ENCODE data around the gene SFXN3.

SFXN3 gene

GRCh38 chr10:101018118-101018599 is 12.9 kb upstream of the SFXN3 start:
- peak overlapping the region; percentile 98 for H4K8ac ChIP-seq (ENCODE audit: low read length)
- no peak overlapping the region for H3K23ac ChIP-seq (ENCODE audit: low read length in 2 of 2)
- no peak overlapping the region for H2BK5ac ChIP-seq (ENCODE audit: low read depth, low read length, poor library complexity, severe bottlenecking)
- DNase-seq: peak; percentile 85
- no peak overlapping the region for H3K27ac ChIP-seq (ENCODE audit: low read length, poor library complexity, severe bottlenecking)
- WGBS: 42% methylated on average over 20 of the region's 20 CpGs
- H3K18ac ChIP-seq (ENCODE audit: low read depth in 1 of 2, low read length in 2 of 2): peak overlapping the region in 1 of 2 experiments; percentile 77
- peaks cover 29% of the 10 kb centered on the region for H3K4me1 ChIP-seq (ENCODE audit: control insufficient read depth, insufficient read depth, low read depth, low read length)
- peak overlapping the region; percentile 47 for H2AFZ ChIP-seq (ENCODE audit: low read depth, low read length)
- H2BK15ac ChIP-seq (ENCODE audit: low read depth, poor library complexity, severe bottlenecking): no peak overlapping the region
- peaks cover 0 to under 1% of the 10 kb centered on the region in 2 experiments for H3K36me3 ChIP-seq (ENCODE audit: control insufficient read depth in 1 of 2, insufficient read depth in 2 of 2, low read depth in 1 of 2, low read length in 2 of 2)
- H3K14ac ChIP-seq (ENCODE audit: low read length in 2 of 2): no peak overlapping the region
- no peaks in the 10 kb centered on the region for H3K27me3 ChIP-seq (ENCODE audit: control insufficient read depth in 1 of 2, insufficient read depth in 1 of 2, low read length in 2 of 2)
- peak overlapping the region in 1 of 2 experiments; percentile 35 for H3K4ac ChIP-seq (ENCODE audit: low read depth in 1 of 2, low read length in 2 of 2)
- no peak overlapping the region for H3K4me3 ChIP-seq (ENCODE audit: insufficient read depth in 1 of 2, low read depth in 1 of 2, low read length in 2 of 2)
- H3K9me3 ChIP-seq (ENCODE audit: control insufficient read depth, low read length): no peaks in the 10 kb centered on the region
- H4K91ac ChIP-seq (ENCODE audit: low read length): peak overlapping the region; percentile 57
- peak overlapping the region; percentile 3 to 8 for H2BK12ac ChIP-seq (ENCODE audit: low read length in 2 of 2)
- peak overlapping the region; percentile 29 for H2BK120ac ChIP-seq (ENCODE audit: low read depth, low read length)
- no peak overlapping the region for H2AK5ac ChIP-seq (ENCODE audit: low read length, severe bottlenecking)
- H3K4me2 ChIP-seq (ENCODE audit: low read length, poor library complexity, severe bottlenecking): no peak overlapping the region
- H3K9ac ChIP-seq (ENCODE audit: low read length): peak overlapping the region; percentile 58
- no peaks in the 10 kb centered on the region for H3K79me1 ChIP-seq (replicated peaks; ENCODE audit: low read length, poor library complexity, severe bottlenecking)

DNA sequence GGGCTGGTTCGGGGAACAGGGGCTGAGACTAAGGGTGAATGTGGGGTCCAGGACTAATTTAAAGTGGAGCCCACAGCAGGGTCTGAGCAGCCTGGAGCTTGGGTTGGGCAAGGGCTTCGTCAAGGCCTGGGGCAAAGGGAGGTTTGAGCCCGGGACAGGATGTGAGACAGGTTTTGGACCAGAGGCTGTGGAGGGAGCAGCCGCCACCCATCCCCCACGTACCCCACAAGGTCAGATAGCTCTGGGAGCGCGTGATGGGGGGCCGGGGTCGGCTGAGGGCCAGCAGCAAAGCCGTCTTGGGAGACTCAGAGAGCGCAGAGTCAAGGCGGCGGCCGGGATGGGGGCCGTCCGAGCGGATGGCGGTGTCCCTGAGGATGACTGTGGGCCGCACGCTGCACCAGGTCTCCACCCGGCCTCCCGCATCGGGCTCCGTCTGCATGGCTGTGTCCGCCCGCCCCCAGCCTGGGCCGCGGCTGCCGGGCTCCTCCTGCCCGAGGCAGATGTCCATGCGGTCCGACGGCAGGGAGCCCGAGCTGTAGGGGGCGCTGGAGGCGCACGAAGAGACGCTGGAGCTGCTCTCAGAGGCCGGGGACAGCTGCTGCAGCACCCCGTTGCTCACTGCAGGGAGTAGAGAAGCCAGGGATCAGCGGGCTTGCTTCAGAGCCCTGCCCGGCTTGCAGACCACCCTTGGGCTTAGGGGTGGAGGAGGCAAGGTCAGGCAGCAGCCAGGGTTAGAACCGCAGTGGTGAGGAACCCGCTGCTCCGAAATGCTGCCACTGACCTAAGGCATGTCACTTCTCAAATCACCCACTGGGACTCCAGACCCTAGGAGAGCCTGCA is 12.2 kb upstream of the SFXN3 start:
- Histone ChIP-seq H3K9me3 (ENCODE audit: control insufficient read depth, low read length) (no peaks in the 10 kb centered on the region), H3K4me1 (ENCODE audit: control insufficient read depth, insufficient read depth, low read depth, low read length) (peaks cover 25% of the 10 kb centered on the region), H4K8ac (ENCODE audit: low read length) (peak overlapping the region; percentile 98), H3K36me3 (ENCODE audit: control insufficient read depth in 1 of 2, insufficient read depth in 2 of 2, low read depth in 1 of 2, low read length in 2 of 2) (peaks cover 0 to 5% of the 10 kb centered on the region in 2 experiments), H3K4me2 (ENCODE audit: low read length, poor library complexity, severe bottlenecking) (peak overlapping the region; percentile 55), H3K79me1 (replicated peaks; ENCODE audit: low read length, poor library complexity, severe bottlenecking) (no peaks in the 10 kb centered on the region), H3K18ac (ENCODE audit: low read depth in 1 of 2, low read length in 2 of 2) (peak overlapping the region; percentile 55 to 77), H2AK5ac (ENCODE audit: low read length, severe bottlenecking) (no peak overlapping the region), H3K23ac (ENCODE audit: low read length in 2 of 2) (peak overlapping the region in 1 of 2 experiments; percentile 11), H3K9ac (ENCODE audit: low read length) (peak overlapping the region; percentile 58), H3K27ac (ENCODE audit: low read length, poor library complexity, severe bottlenecking) (no peak overlapping the region), H2AFZ (ENCODE audit: low read depth, low read length) (peak overlapping the region; percentile 42), H2BK12ac (ENCODE audit: low read length in 2 of 2) (peak overlapping the region; percentile 17 to 33), H3K4me3 (ENCODE audit: insufficient read depth in 1 of 2, low read depth in 1 of 2, low read length in 2 of 2) (no peak overlapping the region), H2BK120ac (ENCODE audit: low read depth, low read length) (peak overlapping the region; percentile 29), H3K4ac (ENCODE audit: low read depth in 1 of 2, low read length in 2 of 2) (no peak overlapping the region), H2BK15ac (ENCODE audit: low read depth, poor library complexity, severe bottlenecking) (peak overlapping the region; percentile 75), H2BK5ac (ENCODE audit: low read depth, low read length, poor library complexity, severe bottlenecking) (no peak overlapping the region), H3K27me3 (ENCODE audit: control insufficient read depth in 1 of 2, insufficient read depth in 1 of 2, low read length in 2 of 2) (no peaks in the 10 kb centered on the region), H4K91ac (ENCODE audit: low read length) (peak overlapping the region; percentile 82), H3K14ac (ENCODE audit: low read length in 2 of 2) (no peak overlapping the region)
- 18% methylated on average over 40 of the region's 45 CpGs for WGBS
- peak; percentile 85 for DNase-seq

DNA sequence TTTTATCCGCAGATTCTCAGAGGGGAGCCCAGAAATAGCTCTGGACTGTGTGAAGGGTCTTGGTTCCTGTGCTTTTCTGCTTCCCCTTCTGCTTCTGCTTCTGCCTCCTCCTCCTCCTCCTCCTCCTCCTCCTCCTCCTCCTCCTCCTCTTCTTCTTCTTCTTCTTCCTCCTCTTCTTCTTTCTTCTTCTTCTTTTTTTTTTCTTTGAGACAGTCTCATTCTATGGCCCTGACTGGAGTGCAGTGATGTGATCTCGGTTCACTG is 11.7 kb upstream of the SFXN3 start:
- Histone ChIP-seq H2BK15ac (ENCODE audit: low read depth, poor library complexity, severe bottlenecking) (no peak overlapping the region), H3K9me3 (ENCODE audit: control insufficient read depth, low read length) (no peaks in the 10 kb centered on the region), H3K18ac (ENCODE audit: low read depth in 1 of 2, low read length in 2 of 2) (no peak overlapping the region), H2BK5ac (ENCODE audit: low read depth, low read length, poor library complexity, severe bottlenecking) (no peak overlapping the region), H3K4me2 (ENCODE audit: low read length, poor library complexity, severe bottlenecking) (no peak overlapping the region), H3K14ac (ENCODE audit: low read length in 2 of 2) (no peak overlapping the region), H3K4me3 (ENCODE audit: insufficient read depth in 1 of 2, low read depth in 1 of 2, low read length in 2 of 2) (no peak overlapping the region), H2AFZ (ENCODE audit: low read depth, low read length) (no peak overlapping the region), H3K4me1 (ENCODE audit: control insufficient read depth, insufficient read depth, low read depth, low read length) (peaks cover 24% of the 10 kb centered on the region), H3K36me3 (ENCODE audit: control insufficient read depth in 1 of 2, insufficient read depth in 2 of 2, low read depth in 1 of 2, low read length in 2 of 2) (peaks cover 0 to 5% of the 10 kb centered on the region in 2 experiments), H3K79me1 (replicated peaks; ENCODE audit: low read length, poor library complexity, severe bottlenecking) (no peaks in the 10 kb centered on the region), H3K9ac (ENCODE audit: low read length) (no peak overlapping the region), H2BK12ac (ENCODE audit: low read length in 2 of 2) (no peak overlapping the region), H2AK5ac (ENCODE audit: low read length, severe bottlenecking) (no peak overlapping the region), H3K23ac (ENCODE audit: low read length in 2 of 2) (no peak overlapping the region), H4K91ac (ENCODE audit: low read length) (no peak overlapping the region), H4K8ac (ENCODE audit: low read length) (no peak overlapping the region), H3K27ac (ENCODE audit: low read length, poor library complexity, severe bottlenecking) (no peak overlapping the region), H2BK120ac (ENCODE audit: low read depth, low read length) (no peak overlapping the region), H3K4ac (ENCODE audit: low read depth in 1 of 2, low read length in 2 of 2) (no peak overlapping the region), H3K27me3 (ENCODE audit: control insufficient read depth in 1 of 2, insufficient read depth in 1 of 2, low read length in 2 of 2) (no peaks in the 10 kb centered on the region)
- no peak for DNase-seq
- 36% methylated on average over 2 of the region's 2 CpGs for WGBS

GRCh38 chr10:101020427-101021075 is 10.5 kb upstream of the SFXN3 start:
- H3K79me1 ChIP-seq (replicated peaks; ENCODE audit: low read length, poor library complexity, severe bottlenecking): no peaks in the 10 kb centered on the region
- H2BK120ac ChIP-seq (ENCODE audit: low read depth, low read length): no peak overlapping the region
- H2BK15ac ChIP-seq (ENCODE audit: low read depth, poor library complexity, severe bottlenecking): no peak overlapping the region
- H2AK5ac ChIP-seq (ENCODE audit: low read length, severe bottlenecking): no peak overlapping the region
- 89% methylated on average over 9 of the region's 10 CpGs for WGBS
- no peak overlapping the region for H3K4ac ChIP-seq (ENCODE audit: low read depth in 1 of 2, low read length in 2 of 2)
- no peak overlapping the region for H2BK5ac ChIP-seq (ENCODE audit: low read depth, low read length, poor library complexity, severe bottlenecking)
- H2BK12ac ChIP-seq (ENCODE audit: low read length in 2 of 2): no peak overlapping the region
- H3K14ac ChIP-seq (ENCODE audit: low read length in 2 of 2): no peak overlapping the region
- no peak overlapping the region for H3K9ac ChIP-seq (ENCODE audit: low read length)
- H4K8ac ChIP-seq (ENCODE audit: low read length): no peak overlapping the region
- no peak overlapping the region for H3K4me3 ChIP-seq (ENCODE audit: insufficient read depth in 1 of 2, low read depth in 1 of 2, low read length in 2 of 2)
- H3K36me3 ChIP-seq (ENCODE audit: control insufficient read depth in 1 of 2, insufficient read depth in 2 of 2, low read depth in 1 of 2, low read length in 2 of 2): peaks cover 0 to 5% of the 10 kb centered on the region in 2 experiments
- no peak overlapping the region for H3K23ac ChIP-seq (ENCODE audit: low read length in 2 of 2)
- no peak for DNase-seq
- peaks cover 14% of the 10 kb centered on the region for H3K4me1 ChIP-seq (ENCODE audit: control insufficient read depth, insufficient read depth, low read depth, low read length)
- no peaks in the 10 kb centered on the region for H3K27me3 ChIP-seq (ENCODE audit: control insufficient read depth in 1 of 2, insufficient read depth in 1 of 2, low read length in 2 of 2)
- no peak overlapping the region for H2AFZ ChIP-seq (ENCODE audit: low read depth, low read length)
- no peak overlapping the region for H4K91ac ChIP-seq (ENCODE audit: low read length)
- no peak overlapping the region for H3K4me2 ChIP-seq (ENCODE audit: low read length, poor library complexity, severe bottlenecking)
- H3K27ac ChIP-seq (ENCODE audit: low read length, poor library complexity, severe bottlenecking): no peak overlapping the region
- H3K18ac ChIP-seq (ENCODE audit: low read depth in 1 of 2, low read length in 2 of 2): no peak overlapping the region
- H3K9me3 ChIP-seq (ENCODE audit: control insufficient read depth, low read length): no peaks in the 10 kb centered on the region

Measured in mesenchymal stem cell (in vitro differentiated cells and primary cell).